Activated gamma-delta T cell (primary cell): ENCODE data around the gene L1CAM.

Experiments
- DNase-seq: peaks from one replicate; lab custom pipeline; 2025; lab: John Stamatoyannopoulos, UW
- total RNA-seq, 2 donors: gene quantifications; one replicate each; lab custom pipeline; 2026; lab: John Stamatoyannopoulos, UW

Gene L1CAM, protein sequence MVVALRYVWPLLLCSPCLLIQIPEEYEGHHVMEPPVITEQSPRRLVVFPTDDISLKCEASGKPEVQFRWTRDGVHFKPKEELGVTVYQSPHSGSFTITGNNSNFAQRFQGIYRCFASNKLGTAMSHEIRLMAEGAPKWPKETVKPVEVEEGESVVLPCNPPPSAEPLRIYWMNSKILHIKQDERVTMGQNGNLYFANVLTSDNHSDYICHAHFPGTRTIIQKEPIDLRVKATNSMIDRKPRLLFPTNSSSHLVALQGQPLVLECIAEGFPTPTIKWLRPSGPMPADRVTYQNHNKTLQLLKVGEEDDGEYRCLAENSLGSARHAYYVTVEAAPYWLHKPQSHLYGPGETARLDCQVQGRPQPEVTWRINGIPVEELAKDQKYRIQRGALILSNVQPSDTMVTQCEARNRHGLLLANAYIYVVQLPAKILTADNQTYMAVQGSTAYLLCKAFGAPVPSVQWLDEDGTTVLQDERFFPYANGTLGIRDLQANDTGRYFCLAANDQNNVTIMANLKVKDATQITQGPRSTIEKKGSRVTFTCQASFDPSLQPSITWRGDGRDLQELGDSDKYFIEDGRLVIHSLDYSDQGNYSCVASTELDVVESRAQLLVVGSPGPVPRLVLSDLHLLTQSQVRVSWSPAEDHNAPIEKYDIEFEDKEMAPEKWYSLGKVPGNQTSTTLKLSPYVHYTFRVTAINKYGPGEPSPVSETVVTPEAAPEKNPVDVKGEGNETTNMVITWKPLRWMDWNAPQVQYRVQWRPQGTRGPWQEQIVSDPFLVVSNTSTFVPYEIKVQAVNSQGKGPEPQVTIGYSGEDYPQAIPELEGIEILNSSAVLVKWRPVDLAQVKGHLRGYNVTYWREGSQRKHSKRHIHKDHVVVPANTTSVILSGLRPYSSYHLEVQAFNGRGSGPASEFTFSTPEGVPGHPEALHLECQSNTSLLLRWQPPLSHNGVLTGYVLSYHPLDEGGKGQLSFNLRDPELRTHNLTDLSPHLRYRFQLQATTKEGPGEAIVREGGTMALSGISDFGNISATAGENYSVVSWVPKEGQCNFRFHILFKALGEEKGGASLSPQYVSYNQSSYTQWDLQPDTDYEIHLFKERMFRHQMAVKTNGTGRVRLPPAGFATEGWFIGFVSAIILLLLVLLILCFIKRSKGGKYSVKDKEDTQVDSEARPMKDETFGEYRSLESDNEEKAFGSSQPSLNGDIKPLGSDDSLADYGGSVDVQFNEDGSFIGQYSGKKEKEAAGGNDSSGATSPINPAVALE
- 1.6 to 1.9 reads per million in 2 donors for total RNA-seq

DNA sequence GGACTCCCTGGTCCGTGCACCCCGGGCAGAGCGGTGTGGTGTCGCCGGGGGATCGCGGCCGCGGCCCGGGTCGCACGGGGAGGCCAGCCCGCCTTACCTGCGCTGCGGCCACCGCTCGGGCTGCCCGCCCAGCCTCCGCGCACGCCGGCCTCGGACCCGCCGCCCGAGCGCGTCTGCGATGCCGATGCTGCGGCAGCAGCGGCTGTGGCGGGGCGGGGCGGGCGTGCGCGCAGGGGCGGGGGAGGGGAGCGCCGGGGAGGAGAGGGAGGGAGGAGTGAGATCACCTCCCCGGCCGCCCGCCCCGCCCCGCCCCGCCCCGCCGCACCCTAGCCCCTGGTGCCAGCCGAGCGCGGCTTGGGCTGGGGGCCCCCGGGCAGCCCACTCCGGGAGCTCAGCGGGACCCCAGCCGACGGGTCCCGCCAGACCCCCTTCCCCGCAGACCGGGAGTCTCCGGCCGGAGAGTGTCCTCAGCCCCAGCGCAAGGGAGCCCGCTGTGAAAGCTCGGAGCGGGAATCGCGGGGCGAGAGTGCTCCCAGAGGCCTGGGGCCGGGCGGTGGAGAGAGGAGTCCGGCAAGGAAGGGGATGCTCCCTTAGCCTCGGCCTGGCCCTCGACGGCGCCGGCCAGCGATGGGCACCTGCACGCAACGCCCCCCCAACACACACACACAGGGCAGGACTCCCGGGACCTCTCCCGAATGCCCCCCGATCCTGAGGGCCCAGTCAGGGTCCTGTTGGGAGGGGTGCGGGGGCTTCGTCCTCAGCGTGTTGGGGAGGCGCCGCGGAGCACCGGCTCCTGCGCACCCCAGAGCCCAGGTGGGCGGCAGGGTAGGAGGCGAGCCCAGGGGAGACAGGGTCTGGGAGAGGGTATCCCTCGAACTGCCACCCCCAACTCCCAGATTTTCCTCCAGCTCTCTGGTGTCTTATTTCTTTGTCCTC is at the start of gene L1CAM:
Gene L1CAM (minus strand): TSS at position 206 of the 936 bp plus-strand sequence. CDS start 10,337 bp downstream, outside the sequence.
- DNase-seq: no peak

DNA sequence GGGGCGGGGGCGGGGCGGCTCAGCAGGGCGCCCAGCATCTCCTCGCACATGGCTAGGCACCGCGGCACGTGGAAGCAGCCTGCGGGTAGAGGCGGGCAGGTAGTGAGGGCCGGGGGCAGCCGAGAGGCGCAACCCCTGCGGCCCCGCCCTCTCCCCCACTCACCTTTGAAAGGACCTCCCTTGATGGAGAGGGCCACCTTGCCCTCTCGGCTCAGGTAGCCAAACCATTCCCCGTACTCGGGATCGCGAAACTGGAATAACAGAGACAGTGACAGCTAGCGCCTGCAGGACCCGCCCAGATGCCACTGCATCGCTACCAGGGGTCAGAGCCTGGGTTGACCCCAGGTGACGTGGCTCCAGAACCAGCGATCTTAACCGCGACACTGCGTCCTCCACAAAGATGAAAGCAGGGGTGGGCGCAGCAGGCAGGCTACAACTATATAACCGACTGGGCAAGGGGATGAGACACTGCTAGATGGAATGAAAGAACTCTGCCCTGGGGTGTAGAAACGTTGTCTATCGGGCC is 49.4 kb upstream of the L1CAM start:
- no peak for DNase-seq

DNA sequence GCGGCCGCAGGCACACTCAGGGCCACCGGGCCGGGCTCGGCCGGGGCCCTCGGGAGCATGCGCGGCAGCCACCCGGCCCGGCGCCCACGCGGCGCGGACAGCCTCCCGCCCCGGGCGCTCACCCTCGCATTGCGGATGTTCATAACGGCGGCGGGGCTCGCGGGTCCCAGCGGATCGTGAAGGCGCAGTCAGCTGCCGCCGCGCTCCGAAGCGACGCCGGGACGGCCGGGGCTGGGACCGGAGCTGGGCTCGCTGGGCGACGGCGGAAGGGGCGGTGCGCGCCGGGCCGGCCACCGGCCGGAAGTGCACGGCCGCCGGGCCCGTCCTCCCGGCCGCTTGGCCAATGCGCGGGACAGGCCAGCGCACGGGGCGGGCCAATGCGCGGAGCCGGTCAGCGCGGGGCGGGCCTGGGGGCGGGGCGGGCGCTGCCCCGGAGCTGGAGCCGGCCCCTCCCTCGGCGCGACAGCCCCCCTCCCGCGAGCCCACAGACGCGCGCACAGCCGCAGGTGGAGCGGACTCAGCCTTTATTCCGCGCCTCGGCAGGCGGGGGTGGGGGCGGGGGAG is 48.9 kb upstream of the L1CAM start, which contains the start of gene NAA10:
Gene NAA10 (minus strand): TSS at position 276 of the 564 bp plus-strand sequence. CDS start 133 bp downstream, at position 143.
- peak; percentile 56 for DNase-seq

DNA sequence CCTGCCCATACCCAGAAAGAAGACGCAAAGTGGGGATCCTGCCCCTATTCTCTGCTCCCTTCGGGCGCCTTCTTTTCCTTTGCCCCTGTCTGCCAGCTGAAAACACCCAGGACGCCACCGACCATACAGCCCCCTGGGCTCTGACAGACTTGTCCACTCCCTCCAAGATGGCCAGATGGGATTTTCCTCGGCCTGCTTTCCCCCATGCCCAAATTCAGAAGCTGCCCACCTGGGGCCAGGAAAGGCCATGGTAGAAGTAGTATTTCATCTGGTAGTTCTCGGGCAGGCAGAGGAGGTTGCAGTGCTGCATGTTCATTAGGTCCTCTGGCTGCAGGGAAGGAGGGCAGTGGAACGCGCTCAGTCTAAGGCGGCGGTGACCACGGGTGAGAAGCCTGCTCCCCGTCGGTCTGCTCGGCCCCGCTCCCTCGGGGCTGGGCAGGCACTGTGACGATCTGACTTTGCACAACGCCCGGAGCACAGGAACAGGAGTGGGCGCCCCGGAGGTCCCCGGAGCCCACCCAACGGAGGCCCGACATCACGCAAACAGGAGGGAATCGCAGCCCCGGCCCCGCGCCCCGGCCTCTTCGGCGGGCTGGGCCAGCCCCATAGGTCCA is 48.3 kb upstream of the L1CAM start:
- DNase-seq: no peak

DNA sequence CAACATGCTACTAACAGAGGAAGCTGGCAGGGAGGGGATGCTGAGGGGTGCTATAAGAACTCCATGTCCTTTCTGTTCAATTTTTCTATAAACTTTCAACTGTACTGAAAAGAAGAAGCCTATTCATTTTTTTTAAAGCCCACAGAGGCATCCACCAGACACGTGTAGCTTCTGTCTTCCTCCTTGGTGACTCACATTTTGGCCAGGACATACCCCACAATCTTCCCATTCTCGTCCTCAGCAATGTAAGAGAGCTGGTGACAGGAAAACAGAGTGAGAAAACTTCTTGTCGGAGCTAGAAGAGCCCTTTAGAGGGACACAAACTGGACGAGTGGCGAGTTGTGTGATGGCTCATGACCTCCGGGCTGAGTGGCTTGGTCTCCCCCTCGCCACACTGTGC is 47.8 kb upstream of the L1CAM start:
- no peak for DNase-seq

DNA sequence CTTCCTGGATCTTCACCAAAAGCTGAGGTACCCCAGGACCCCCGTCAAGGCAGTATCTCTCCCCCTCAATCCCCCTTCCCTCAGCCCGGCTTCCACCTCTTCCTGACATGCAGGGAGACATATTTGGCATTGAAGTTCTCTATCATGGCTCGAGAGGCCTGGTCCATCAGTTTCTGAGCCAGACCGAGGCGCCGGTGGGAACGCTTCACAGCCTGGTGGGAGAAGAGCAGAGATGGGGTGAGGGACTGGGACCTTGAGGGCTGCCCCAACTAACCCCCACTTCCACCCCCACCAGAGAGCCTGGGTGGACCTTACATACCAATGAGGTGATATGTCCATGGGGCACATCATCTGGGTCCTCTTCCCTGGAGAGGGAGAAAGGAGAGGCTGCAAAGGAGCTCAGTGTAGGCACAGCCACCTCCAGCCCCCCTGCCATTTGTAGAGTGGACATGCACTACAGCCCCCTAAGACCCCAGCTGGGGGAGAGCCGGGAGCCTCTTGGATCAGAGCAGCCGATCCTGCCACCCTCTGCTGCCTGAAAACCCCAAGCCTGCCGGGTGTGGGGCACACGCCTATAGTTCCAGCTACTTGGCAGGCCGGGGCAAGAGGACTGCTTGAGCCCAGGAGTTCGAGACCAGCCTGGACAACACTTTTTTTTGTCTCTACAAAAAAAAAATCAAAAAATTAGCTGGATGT is 46.4 kb upstream of the L1CAM start:
- no peak for DNase-seq

DNA sequence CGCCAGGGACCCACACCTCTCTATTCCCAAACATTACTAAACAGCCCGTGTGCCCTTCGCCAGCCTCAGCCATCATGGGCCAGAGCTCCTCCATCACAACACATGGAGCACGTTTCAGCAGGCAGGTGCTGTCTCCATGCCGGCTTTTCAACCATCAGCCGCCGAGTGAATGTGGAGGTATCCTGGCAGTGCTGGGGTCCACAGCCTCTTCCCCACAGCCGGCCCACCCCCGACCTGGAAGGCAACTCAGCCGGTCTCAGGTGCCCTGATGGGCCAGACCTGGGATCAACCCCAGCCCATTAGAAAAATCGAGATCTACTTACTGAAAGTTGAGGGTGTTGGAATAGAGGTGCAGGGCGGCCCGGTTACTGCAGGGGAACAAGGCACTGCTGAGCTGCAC is 45.8 kb upstream of the L1CAM start:
- no peak for DNase-seq

DNA sequence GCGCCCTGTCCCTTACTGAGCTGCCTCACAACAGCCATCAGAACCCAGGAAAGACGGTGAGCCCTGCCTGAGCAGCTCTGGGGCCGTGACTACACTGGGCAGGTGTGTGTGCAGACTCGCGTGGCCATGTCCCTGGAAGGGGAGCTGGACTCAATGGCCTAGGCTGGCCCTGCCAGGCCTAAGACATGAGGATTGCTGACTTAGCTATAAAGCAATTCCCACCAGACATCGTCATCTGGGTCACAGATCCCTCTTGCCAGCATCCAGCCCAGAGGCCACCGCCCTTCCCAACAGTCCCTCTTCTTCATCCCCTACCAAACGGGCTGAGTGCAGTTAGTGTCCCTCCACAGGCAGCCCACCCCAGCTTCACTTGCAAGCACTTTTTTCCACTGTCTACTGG is 45.2 kb upstream of the L1CAM start:
- DNase-seq: no peak

DNA sequence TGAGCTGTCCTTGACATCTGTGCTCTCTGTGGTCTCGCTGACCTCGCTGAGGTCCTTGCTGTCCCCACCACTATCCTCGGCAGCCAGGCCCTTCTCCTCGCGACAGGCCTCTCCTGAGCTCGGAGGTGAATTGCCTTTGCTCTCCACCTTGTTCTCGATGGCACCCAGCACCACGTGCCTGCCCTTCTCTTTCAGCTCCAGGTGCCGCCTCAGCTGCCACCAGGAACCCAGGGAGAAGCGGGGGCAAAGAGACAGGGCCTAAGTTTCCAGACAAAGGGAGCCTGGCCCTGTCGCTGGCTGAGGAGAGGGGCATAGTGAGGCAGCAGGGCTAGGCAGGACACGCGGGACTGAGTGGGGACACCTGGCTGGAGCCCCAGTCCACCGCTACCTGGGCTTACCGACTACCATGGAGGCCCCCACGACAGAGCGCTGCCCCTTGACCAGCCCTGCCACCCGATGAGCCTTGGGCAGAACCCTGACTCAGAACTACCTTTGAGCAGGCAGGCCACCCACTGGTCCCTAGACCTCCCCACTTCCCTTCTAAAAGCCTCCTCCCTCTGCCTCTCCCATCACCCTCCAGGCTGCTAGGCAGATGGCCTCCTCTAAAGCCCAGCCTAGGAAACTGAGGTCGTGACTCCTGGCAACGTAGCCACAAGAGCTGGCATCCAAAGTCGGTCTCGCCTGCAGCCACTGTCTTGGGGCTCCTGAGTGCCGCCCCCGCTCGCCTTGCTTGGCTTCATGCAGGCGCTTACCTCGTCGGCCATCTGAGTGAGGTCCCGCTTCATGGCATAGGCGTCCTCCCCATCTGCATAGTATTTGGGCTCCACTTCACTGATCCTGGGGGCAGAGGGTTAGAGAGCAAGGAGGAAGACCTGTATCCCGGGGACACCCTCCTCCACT is 44.3 kb upstream of the L1CAM start:
- DNase-seq: no peak

DNA sequence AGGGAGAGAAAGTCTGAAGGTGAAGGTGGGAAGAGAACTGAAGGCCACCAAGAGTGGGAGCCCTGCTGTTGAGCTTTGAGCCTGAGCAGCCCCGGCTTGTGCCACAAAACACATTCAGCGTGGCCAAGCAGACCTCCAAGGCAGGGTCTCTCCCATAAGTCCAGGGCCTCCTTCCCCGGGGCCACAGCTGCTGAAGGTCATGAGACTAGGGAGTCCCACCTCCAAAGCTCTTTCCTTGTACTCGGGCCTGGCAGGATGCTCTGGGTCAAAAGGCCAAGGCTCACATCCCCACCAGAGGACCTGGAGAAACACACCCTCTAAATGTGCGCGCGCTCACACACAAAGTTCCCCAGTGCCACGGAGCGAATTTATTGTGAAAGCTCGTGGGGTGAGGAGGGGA is 43.6 kb upstream of the L1CAM start:
- DNase-seq: no peak

DNA sequence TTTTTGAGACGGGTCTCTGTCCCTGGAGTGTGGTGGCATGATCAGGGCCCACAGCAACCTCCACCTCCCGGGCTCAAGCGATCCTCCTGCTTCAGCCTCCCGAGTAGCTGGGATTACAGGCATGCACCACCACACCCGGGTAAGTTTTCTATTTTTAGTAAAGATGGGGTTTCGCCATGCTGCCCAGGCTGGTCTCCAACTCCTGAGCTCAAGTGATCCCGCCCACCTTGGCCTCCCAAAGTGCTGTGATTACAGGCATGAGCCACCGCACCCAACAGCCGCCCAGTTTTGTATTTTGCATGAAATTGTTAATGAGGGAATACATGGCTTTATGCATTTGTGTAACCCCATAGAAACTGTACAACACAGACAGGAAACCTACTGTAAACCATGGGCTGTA is 42.9 kb upstream of the L1CAM start:
- no peak for DNase-seq

DNA sequence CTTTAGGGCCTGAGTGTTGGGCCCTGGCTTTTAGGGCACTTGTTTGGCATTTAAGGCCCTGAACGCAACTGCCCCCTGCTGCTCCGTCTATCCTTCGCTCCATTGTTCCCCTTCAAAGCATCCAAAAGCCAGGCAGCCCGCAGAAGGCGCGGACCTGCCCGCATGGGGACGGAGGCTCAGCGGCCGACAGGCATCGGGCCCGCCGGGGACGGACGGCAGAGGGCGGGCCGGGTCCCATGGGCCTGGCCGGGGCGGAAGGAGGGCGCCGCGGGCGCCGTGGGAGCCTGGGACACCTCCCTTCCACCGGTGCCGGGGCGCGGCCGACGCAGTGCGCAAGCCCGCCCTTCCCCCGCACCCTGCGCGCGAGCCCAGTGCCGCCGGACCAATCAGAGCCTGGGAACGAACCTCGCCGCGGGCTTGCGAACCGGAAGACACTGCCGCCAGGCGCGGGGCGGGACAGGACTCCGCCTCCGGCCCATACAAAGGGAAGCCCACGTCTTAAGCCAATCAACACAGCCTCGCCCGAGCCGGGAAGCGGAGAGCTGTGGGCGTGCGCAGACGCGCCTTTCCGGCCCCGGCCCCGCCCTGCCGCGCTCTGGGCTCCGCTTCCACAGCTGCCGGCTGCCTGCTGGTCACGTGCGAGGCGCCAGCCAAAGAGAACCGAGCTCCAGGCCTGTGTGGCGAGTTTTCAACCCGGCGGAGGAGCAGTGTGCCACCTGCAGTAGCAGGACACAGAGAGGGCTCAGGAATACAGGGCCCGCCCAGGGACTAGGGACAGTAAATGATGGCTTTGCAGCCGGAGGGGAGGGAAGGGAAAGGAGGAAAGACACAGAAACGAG is 42.2 kb upstream of the L1CAM start:
- DNase-seq: peak; percentile 95

DNA sequence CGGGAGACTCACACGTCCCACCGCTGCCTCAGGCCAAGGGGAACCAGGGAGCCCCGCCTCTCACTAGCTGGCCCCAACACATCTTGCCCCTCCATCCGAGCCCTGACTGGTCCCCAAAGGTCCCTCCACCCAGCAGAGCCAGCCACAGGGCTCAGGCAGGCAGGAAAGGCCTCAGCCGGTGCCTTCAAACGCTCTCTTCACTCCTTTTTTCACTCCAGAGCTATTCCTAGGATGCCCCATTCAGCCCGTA is 41.6 kb upstream of the L1CAM start:
- DNase-seq: no peak

DNA sequence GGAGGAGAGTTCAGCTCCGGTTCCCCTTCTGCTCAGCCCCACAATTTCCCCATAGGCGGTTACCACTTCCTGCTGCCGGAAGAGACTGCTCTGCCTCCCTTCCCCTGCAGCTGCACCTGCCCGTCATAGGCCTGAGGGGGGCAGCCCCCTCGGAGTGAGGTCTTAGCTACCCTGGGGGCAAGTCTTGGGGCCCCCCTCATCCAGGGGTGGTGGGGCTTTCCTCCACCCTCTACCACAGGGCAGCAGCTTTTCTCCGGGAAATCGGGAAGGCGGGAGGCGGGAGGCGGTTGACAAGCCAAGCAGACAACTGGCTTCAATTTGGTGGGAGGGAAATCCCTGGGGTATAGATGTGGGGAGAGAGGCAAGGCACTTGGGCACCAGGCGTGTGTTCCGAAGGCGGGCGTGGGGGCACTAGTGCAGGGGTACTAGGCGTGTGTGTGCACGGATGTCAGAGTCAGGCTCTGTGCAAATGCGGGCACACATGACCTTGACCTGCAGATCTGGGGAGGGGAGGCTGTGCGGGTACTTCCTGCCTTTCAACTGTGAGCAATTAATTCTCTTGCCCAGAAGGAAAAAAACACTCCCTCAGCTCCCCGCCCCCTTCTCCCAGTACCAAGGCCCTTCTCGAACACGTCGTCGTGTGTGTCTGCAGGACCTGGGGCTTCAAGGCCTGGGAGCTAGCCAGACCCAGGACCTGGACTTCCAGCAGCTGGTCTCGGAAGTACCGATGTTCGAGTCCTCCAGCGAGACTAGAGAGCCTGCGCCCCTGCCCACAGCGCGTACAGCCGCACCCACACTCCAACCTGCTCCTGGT is 41.1 kb upstream of the L1CAM start:
- peak; percentile 51 for DNase-seq

DNA sequence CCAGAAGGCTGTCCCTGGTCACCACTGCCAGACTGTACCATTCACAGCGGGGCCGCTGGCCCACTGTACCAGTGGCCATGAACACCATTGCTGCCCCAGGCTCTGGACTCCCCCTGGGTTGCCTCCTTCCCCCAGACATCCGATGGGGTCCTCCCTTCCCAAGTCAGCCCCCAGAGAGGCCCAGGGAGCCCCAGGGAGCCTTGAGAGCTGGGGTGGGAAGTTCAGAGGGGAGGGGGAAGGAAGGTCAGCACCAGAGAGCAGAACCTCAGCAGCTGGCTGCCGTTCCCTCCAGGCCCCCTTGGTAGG is 40.5 kb upstream of the L1CAM start:
- no peak for DNase-seq

DNA sequence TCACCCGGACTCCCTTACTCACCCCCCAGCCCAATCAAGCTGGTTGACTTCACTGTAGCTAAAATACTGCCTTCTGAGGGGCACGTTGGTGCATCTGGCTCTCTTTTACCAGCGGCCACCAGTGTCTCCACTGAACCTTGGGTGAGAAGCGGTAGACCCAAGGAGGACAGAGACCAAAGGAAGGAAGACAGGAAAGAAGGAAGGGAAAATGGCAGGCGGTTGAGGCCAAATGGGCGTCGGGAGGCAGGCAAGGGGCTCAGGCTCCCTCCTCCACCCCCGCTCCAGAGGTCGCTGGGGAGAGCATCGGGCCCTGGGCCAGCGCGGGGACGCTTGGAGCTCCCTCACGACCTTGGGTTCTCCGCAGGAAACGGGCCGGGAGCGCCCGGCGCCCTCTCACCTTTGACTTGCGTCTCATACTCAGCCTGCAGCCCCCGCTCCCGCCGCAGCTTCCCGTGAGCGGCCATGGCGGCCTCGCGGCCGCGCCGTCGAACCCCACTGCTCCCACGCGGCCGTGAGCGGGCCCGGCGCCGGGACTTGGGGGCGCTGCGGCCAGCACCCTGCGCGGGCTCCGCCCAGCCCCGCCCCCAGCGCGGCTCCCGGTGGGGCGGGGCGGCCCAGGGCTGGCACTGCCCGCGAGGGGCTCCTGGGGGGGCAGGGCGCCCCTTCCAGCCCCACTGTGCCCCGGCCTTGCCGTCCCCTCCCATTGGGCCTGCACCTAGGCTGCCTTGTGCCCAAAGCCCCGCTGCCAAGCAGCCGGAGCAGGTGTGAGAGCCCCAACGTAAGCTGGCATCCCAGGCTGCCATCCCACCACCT is 40.0 kb upstream of the L1CAM start, which contains the start of gene ARHGAP4:
Gene ARHGAP4 (minus strand): TSS at position 526 of the 813 bp plus-strand sequence. CDS start 62 bp downstream, at position 464.
- peak; percentile 49 for DNase-seq
